ENCODE measurements around the gene THSD7B.

GRCh38 chr2:137437386-137437785 is 672.0 kb downstream of the THSD7B start:
- TF ChIP-seq, protein P1, sequence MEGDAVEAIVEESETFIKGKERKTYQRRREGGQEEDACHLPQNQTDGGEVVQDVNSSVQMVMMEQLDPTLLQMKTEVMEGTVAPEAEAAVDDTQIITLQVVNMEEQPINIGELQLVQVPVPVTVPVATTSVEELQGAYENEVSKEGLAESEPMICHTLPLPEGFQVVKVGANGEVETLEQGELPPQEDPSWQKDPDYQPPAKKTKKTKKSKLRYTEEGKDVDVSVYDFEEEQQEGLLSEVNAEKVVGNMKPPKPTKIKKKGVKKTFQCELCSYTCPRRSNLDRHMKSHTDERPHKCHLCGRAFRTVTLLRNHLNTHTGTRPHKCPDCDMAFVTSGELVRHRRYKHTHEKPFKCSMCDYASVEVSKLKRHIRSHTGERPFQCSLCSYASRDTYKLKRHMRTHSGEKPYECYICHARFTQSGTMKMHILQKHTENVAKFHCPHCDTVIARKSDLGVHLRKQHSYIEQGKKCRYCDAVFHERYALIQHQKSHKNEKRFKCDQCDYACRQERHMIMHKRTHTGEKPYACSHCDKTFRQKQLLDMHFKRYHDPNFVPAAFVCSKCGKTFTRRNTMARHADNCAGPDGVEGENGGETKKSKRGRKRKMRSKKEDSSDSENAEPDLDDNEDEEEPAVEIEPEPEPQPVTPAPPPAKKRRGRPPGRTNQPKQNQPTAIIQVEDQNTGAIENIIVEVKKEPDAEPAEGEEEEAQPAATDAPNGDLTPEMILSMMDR (IDR thresholded peaks at IDR 0.05; ENCODE audit: poor library complexity, severe bottlenecking), result no peak
- TF ChIP-seq EZH2 (IDR thresholded peaks at IDR 0.05; ENCODE audit: borderline replicate concordance, insufficient read depth, low read length, poor library complexity, severe bottlenecking) (no peak), RAD21 (conservative IDR thresholded peaks at IDR 0.05) (no peak), SMC3 (conservative IDR thresholded peaks at IDR 0.05; ENCODE audit: poor library complexity) (no peak), POLR2AphosphoS5 (IDR thresholded peaks at IDR 0.05) (no peak), EP300 (conservative IDR thresholded peaks at IDR 0.05; ENCODE audit: poor library complexity, severe bottlenecking) (no peak)
